K562 (cell line): Measurements from ENCODE around the gene TRIM65. TPM values are rescaled to one million over a fixed set of nuclear protein-coding genes. Genes with fewer than 3 reads are reported as not detected.

ENCODE experiments used
- DACH1 ChIP-seq: fragments of 450-650 bp; IDR thresholded peaks from 2 replicates; pipeline ENCODE4 v1.6.1; 2018; ENCODE audit not compliant: partially characterized antibody
- FOXJ2 ChIP-seq: fragments of 200-800 bp; sonication (Bioruptor generic); IDR thresholded peaks from 2 replicates; pipeline ENCODE4 v1.6.1; 2016; ENCODE audit warnings: missing genetic modification characterization, missing compliant biosample characterization
- KAT8 ChIP-seq: fragments of 450-650 bp; IDR thresholded peaks from 2 replicates; pipeline ENCODE4 v1.6.1; 2016; ENCODE audit warnings: low read depth, mild to moderate bottlenecking
- KHSRP ChIP-seq: fragments of 450-650 bp; IDR thresholded peaks from 2 replicates; pipeline ENCODE4 v1.6.1; 2017
- NFE2L1 ChIP-seq: fragments of 450-650 bp; IDR thresholded peaks from 2 replicates; pipeline ENCODE4 v1.6.1; 2016; ENCODE audit warnings: missing genetic modification characterization, low read depth, mild to moderate bottlenecking, missing compliant biosample characterization, moderate library complexity, borderline replicate concordance
- PCBP2 ChIP-seq: fragments of 200-400 bp; formaldehyde crosslinking; IDR thresholded peaks from 2 replicates; pipeline ENCODE4 v1.6.1; 2018; ENCODE audit warnings: low read length, low read depth, mild to moderate bottlenecking, moderate library complexity; ENCODE audit not compliant: poor library complexity, severe bottlenecking
- PYGO2 ChIP-seq: fragments of 450-650 bp; IDR thresholded peaks from 2 replicates; pipeline ENCODE4 v1.6.1; 2016; ENCODE audit warnings: mild to moderate bottlenecking, missing genetic modification characterization, moderate library complexity, missing compliant biosample characterization
- SMARCA4 ChIP-seq: fragments of 450-650 bp; IDR thresholded peaks from 2 replicates; pipeline ENCODE4 v1.6.1; 2016
- ZBTB40 ChIP-seq, 2 experiments: fragments of 450-650 bp in 1 of 2; sonication (generic) in 1 of 2; formaldehyde crosslinking in 1 of 2; IDR thresholded peaks; 2 replicates each; pipeline versions ENCODE4 v1.7.1 to v1.9.0; 2016 to 2022; ENCODE audit warnings: inconsistent platforms in 1 of 2, mild to moderate bottlenecking in 1 of 2, missing genetic modification reagents in 1 of 2
- ZNF165 ChIP-seq: fragments of 250-450 bp; sonication (Bioruptor Pico); IDR thresholded peaks from 2 replicates; pipeline ENCODE4 v1.4.0; 2020; ENCODE audit warnings: borderline replicate concordance
- ZNF609 ChIP-seq: sonication (generic); formaldehyde crosslinking; IDR thresholded peaks from 2 replicates; pipeline ENCODE4 v1.8.1; 2023; ENCODE audit warnings: missing genetic modification reagents, mild to moderate bottlenecking, borderline replicate concordance
- ZNF79 ChIP-seq: fragments of 250-450 bp; sonication (Bioruptor Pico); IDR thresholded peaks from 2 replicates; pipeline ENCODE4 v1.4.0; 2020; ENCODE audit warnings: low read depth, mild to moderate bottlenecking, moderate library complexity
- polyA plus RNA-seq, 8 experiments: library from polyadenylated mRNA; depleted of rRNA in 4 of 8; stranded (reverse) in 5 of 8; unstranded in 3 of 8; fragments of >200 nt; fragmentation: Nextera tagmentation in 2 of 8; fragmentation: Illumina TruSeq in 1 of 8; extraction: Ambion mirVana in 2 of 8; extraction: Trizol in 1 of 8; gene quantifications; 2 replicates each; pipeline versions ENCODE4 v1.2.1 to v1.2.3, GENCODE V29; 2011 to 2014; ENCODE audit warnings: inconsistent platforms in 1 of 8, missing spikeins in 1 of 8
- total RNA-seq, 7 experiments: library from RNA; depleted of rRNA in 6 of 7; stranded (reverse); fragments of >200 nt in 6 of 7; fragmentation: Illumina TruSeq in 2 of 7; extraction: Trizol in 2 of 7; gene quantifications; 2 replicates each; pipeline versions ENCODE4 v1.2.1 to v1.2.3, GENCODE V29; 2011 to 2021; ENCODE audit warnings: low replicate concordance in 1 of 7
- TF ChIP-seq, protein P1 (sequence below): fragments of 250-450 bp; sonication (Bioruptor Pico); IDR thresholded peaks from 2 replicates; pipeline ENCODE4 v1.5.0; 2021

Gene TRIM65
- total and polyA plus RNA-seq, 9 of the 15 experiments (the other 6 are each of a cell fraction or from before 2014, with no cell fraction given), result 2.8 to 45.7 (median 22.9) TPM

GRCh38 chr17:75940727-75941441, 44.1 kb upstream of the TRIM65 start, which contains the start of gene FBF1 (continued):
- peak; percentile 70 for TF ChIP-seq ZBTB40 (IDR thresholded peaks at IDR 0.05)
- TF ChIP-seq ZBTB40 (CRISPR knock-in tag; IDR thresholded peaks at IDR 0.05), result no peak
- TF ChIP-seq FOXJ2 (tag), result no peak
- peak; percentile 82; the same call in 1 of the 2 replicates for TF ChIP-seq ZNF165 (CRISPR knock-in tag)
- no peak for TF ChIP-seq NFE2L1
- TF ChIP-seq ZNF609 (CRISPR knock-in tag), result no peak
- TF ChIP-seq, protein P1, sequence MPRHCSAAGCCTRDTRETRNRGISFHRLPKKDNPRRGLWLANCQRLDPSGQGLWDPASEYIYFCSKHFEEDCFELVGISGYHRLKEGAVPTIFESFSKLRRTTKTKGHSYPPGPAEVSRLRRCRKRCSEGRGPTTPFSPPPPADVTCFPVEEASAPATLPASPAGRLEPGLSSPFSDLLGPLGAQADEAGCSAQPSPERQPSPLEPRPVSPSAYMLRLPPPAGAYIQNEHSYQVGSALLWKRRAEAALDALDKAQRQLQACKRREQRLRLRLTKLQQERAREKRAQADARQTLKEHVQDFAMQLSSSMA (CRISPR knock-in tag), result 0 out of 2 replicates have a peak, but pooled peaks have one; percentile 21
- no peak for TF ChIP-seq PCBP2
- no peak for TF ChIP-seq KAT8
- no peak for TF ChIP-seq ZNF79 (CRISPR knock-in tag)
- TF ChIP-seq KHSRP, result no peak
- no peak for TF ChIP-seq PYGO2
- TF ChIP-seq SMARCA4, result no peak
- no peak for TF ChIP-seq DACH1
